ENCODE data around the gene GRK4. TPM values are rescaled to one million over a fixed set of nuclear protein-coding genes. Genes with fewer than 3 reads are reported as not detected.

Gene GRK4
- total RNA-seq, 1 experiment from 2014 or later, result 2.5 TPM

DNA sequence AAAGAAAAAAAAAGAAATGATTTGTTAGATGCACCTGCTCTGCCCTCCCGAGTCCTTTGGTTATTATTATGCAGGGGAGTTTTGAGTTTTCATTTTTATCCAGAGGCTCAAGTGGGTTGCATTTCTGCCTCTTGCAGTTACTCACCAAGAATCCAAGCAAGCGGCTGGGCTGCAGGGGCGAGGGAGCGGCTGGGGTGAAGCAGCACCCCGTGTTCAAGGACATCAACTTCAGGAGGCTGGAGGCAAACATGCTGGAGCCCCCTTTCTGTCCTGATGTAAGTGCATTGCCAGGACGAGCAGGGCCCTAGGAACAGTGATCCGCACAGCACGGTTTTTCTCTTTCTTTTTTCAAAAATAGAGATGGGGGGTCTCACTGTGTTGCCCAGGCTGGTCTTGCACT, 71.9 kb downstream of the GRK4 start:
- TF ChIP-seq POLR2AphosphoS5 (IDR thresholded peaks at IDR 0.05; ENCODE audit: low read depth, low read length), result no peak
- TF ChIP-seq TCF7L2 (IDR thresholded peaks at IDR 0.05; ENCODE audit: low read depth, low read length), result no peak
- TF ChIP-seq, protein P1, sequence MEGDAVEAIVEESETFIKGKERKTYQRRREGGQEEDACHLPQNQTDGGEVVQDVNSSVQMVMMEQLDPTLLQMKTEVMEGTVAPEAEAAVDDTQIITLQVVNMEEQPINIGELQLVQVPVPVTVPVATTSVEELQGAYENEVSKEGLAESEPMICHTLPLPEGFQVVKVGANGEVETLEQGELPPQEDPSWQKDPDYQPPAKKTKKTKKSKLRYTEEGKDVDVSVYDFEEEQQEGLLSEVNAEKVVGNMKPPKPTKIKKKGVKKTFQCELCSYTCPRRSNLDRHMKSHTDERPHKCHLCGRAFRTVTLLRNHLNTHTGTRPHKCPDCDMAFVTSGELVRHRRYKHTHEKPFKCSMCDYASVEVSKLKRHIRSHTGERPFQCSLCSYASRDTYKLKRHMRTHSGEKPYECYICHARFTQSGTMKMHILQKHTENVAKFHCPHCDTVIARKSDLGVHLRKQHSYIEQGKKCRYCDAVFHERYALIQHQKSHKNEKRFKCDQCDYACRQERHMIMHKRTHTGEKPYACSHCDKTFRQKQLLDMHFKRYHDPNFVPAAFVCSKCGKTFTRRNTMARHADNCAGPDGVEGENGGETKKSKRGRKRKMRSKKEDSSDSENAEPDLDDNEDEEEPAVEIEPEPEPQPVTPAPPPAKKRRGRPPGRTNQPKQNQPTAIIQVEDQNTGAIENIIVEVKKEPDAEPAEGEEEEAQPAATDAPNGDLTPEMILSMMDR (IDR thresholded peaks at IDR 0.05), result no peak
- TF ChIP-seq, protein P2, sequence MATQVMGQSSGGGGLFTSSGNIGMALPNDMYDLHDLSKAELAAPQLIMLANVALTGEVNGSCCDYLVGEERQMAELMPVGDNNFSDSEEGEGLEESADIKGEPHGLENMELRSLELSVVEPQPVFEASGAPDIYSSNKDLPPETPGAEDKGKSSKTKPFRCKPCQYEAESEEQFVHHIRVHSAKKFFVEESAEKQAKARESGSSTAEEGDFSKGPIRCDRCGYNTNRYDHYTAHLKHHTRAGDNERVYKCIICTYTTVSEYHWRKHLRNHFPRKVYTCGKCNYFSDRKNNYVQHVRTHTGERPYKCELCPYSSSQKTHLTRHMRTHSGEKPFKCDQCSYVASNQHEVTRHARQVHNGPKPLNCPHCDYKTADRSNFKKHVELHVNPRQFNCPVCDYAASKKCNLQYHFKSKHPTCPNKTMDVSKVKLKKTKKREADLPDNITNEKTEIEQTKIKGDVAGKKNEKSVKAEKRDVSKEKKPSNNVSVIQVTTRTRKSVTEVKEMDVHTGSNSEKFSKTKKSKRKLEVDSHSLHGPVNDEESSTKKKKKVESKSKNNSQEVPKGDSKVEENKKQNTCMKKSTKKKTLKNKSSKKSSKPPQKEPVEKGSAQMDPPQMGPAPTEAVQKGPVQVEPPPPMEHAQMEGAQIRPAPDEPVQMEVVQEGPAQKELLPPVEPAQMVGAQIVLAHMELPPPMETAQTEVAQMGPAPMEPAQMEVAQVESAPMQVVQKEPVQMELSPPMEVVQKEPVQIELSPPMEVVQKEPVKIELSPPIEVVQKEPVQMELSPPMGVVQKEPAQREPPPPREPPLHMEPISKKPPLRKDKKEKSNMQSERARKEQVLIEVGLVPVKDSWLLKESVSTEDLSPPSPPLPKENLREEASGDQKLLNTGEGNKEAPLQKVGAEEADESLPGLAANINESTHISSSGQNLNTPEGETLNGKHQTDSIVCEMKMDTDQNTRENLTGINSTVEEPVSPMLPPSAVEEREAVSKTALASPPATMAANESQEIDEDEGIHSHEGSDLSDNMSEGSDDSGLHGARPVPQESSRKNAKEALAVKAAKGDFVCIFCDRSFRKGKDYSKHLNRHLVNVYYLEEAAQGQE (IDR thresholded peaks at IDR 0.05; ENCODE audit: insufficient read depth in 1 of 2, low read depth in 2 of 2, low read length in 1 of 2), result no peak
- intact Hi-C loops (cut with micrococcal nuclease; ENCODE audit: unreplicated experiment), result no loop called here
- no peak for ATAC-seq

DNA sequence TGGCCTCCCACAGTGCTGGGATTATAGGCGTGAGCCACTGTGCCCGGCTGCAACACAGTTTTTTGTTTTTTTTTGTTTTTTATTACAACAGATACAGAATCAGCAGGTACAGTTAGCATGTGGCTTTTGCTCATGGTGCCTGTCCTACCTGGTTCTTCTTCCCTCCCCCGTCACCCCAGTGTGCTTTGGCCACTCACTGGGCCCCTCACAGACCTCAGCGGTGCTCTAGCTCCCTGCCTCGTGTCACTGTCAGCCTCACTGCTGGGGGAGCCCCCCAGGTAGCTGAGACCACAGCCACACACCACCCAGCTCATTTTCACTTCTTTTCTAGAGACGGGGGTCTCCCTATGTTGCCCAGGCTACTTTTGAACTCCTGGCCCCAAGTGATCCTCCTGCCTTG, 72.3 kb downstream of the GRK4 start:
- Histone ChIP-seq H3K36me3 (ENCODE audit: control insufficient read depth, insufficient read depth, low read length) (no peaks in the 10 kb centered on the region), H3K27me3 (ENCODE audit: control insufficient read depth, insufficient read depth, low read length) (no peaks in the 10 kb centered on the region), H3K9me3 (ENCODE audit: control insufficient read depth, insufficient read depth, low read depth, low read length) (no peaks in the 10 kb centered on the region), H3K4me1 (ENCODE audit: control insufficient read depth, insufficient read depth, low read length) (no peaks in the 10 kb centered on the region), H3K4me3 (ENCODE audit: low read depth in 2 of 2, low read length in 2 of 2) (no peak overlapping the region), H3K27ac (ENCODE audit: low read length) (no peak overlapping the region)
- ChIA-PET CTCF (no interaction called here), POLR2A (no interaction called here)
- BruUV-seq (replicated peaks), result no TSS peak
- TF ChIP-seq POLR2AphosphoS5 (IDR thresholded peaks at IDR 0.05; ENCODE audit: low read depth, low read length) (no peak), SIN3A (IDR thresholded peaks at IDR 0.05; ENCODE audit: borderline replicate concordance, insufficient read depth, low read depth, low read length) (no peak), TCF7L2 (IDR thresholded peaks at IDR 0.05; ENCODE audit: low read depth, low read length) (no peak)
- TF ChIP-seq, protein P1 (IDR thresholded peaks at IDR 0.05), result no peak
- TF ChIP-seq, protein P2 (IDR thresholded peaks at IDR 0.05; ENCODE audit: insufficient read depth in 1 of 2, low read depth in 2 of 2, low read length in 1 of 2), result no peak
- no peak for DNase-seq (ENCODE audit: low read depth, low spot score)
- intact Hi-C loops (cut with micrococcal nuclease; ENCODE audit: unreplicated experiment) (no loop called here), in situ Hi-C loops (cut with HindIII; ENCODE audit: low pct_unique_long_range_greater_than_20kb, low sequenced_read_pairs) (no loop called here)
- no peak for ATAC-seq

More for the DNA sequence above, 71.9 kb downstream of the GRK4 start:
- Histone ChIP-seq H3K36me3 (ENCODE audit: control insufficient read depth, insufficient read depth, low read length) (no peaks in the 10 kb centered on the region), H3K27ac (ENCODE audit: low read length) (no peak overlapping the region), H3K9me3 (ENCODE audit: control insufficient read depth, insufficient read depth, low read depth, low read length) (no peaks in the 10 kb centered on the region), H3K4me3 (ENCODE audit: low read depth in 2 of 2, low read length in 2 of 2) (no peak overlapping the region), H3K27me3 (ENCODE audit: control insufficient read depth, insufficient read depth, low read length) (no peaks in the 10 kb centered on the region), H3K4me1 (ENCODE audit: control insufficient read depth, insufficient read depth, low read length) (no peaks in the 10 kb centered on the region)
- POLR2A ChIA-PET, result no interaction called here
- CTCF ChIA-PET, result no interaction called here
- BruUV-seq (replicated peaks), result no TSS peak
- in situ Hi-C loops (cut with HindIII; ENCODE audit: low pct_unique_long_range_greater_than_20kb, low sequenced_read_pairs), result no loop called here
- DNase-seq (ENCODE audit: low read depth, low spot score), result no peak
